ENCODE measurements around the gene KRTAP9-1. TPM values are rescaled to one million over a fixed set of nuclear protein-coding genes. Genes with fewer than 3 reads are reported as not detected.
A peak's percentile ranks its signal among the peaks of the same experiment; 100 is the strongest.
"Not testable (repeated sequence)": the region's sequence is repeated elsewhere in the genome, so short reads cannot be mapped to it uniquely, and the experiment has no call there.

Gene KRTAP9-1, protein sequence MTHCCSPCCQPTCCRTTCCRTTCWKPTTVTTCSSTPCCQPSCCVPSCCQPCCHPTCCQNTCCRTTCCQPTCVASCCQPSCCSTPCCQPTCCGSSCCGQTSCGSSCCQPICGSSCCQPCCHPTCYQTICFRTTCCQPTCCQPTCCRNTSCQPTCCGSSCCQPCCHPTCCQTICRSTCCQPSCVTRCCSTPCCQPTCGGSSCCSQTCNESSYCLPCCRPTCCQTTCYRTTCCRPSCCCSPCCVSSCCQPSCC
- polyA plus RNA-seq (2013): not detected in 2 replicates

DNA sequence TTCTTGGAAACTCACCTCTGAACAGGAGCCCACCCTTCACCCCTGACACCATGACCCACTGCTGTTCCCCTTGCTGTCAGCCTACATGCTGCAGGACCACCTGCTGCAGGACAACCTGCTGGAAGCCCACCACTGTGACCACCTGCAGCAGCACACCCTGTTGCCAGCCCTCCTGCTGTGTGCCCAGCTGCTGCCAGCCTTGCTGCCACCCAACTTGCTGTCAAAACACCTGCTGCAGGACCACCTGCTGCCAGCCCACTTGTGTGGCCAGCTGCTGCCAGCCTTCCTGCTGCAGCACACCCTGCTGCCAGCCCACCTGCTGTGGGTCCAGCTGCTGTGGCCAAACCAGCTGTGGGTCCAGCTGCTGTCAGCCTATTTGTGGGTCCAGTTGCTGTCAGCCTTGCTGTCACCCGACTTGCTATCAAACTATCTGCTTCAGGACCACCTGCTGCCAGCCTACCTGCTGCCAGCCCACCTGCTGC is at the start of gene KRTAP9-1:
Gene KRTAP9-1, plus strand, starts transcription at position 51 of the 482 bp plus-strand sequence. Its CDS starts 0 bp downstream, at position 51.
- not testable (repeated sequence) for H3K4ac ChIP-seq (ENCODE audit: low read depth, low read length); H3K27me3 ChIP-seq (ENCODE audit: insufficient read depth, low read length); H4K91ac ChIP-seq (ENCODE audit: low read depth, low read length); H3K4me1 ChIP-seq (ENCODE audit: control insufficient read depth in 1 of 2, insufficient read depth in 2 of 2, low read length in 2 of 2); H3K9me3 ChIP-seq (ENCODE audit: insufficient read depth, low read depth, low read length); DNase-seq; H3K14ac ChIP-seq (ENCODE audit: low read length); H3K23ac ChIP-seq (ENCODE audit: low read length); H4K12ac ChIP-seq (ENCODE audit: low read depth, low read length); H3K36me3 ChIP-seq (ENCODE audit: control insufficient read depth in 1 of 2, insufficient read depth in 2 of 2, low read length in 2 of 2); H3K18ac ChIP-seq (ENCODE audit: low read length); H3K79me1 ChIP-seq (ENCODE audit: low read length); H2BK12ac ChIP-seq (ENCODE audit: low read length); H3K9ac ChIP-seq (ENCODE audit: low read length); H2AK5ac ChIP-seq (ENCODE audit: low read length); H2BK5ac ChIP-seq (ENCODE audit: low read depth, low read length, poor library complexity); H3K79me2 ChIP-seq (ENCODE audit: control insufficient read depth, insufficient read depth, low read length, poor library complexity); H2BK120ac ChIP-seq (ENCODE audit: insufficient read depth, low read length, poor library complexity); H4K8ac ChIP-seq (ENCODE audit: low read depth, low read length); H3K4me2 ChIP-seq (ENCODE audit: low read length); H3K4me3 ChIP-seq (ENCODE audit: low read depth, low read length); H2AFZ ChIP-seq (ENCODE audit: insufficient read depth, low read length, poor library complexity); H3K27ac ChIP-seq (ENCODE audit: low read depth, low read length)
- WGBS (ENCODE audit: extremely low coverage, insufficient coverage, insufficient read length): no CpG with 5 or more reads among the region's 1 CpG

DNA sequence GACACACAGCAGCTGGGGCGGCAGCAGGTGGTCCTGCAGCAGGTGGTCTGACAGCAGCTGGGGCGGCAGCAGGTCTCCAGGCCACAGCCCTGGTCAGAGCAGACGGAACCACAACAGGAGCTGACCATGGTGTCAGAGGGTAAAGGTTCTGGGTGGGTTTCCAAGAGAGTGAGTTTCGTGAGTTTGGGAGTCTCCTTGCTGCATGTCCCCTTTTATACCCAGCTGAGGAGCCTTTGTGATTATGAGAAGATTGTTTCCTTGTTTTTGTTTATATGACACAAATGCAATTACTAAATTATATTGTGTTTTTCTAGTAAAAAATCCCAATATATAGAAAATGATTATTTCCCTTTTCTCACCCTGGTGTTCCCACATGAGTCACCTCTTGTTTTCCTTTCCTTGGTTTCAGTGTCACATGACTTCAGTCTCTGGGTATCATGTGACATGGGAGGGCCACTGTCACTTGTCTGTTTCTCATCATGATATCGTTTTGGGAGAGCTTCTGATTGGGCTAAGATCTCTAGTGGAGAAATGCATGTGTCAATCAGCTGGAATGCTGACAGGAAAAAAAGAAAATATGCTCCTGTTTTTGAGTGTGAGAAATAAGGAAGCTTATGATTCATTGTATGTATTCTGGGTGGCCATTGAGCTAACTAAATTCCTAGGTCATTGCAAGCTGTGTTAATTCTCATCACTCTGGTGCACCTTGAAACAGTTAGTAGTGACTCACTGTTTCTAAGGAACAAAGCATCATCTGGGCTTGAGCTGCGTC is 49.1 kb upstream of the KRTAP9-1 start, which contains the start of gene KRTAP4-6:
Gene KRTAP4-6, minus strand, starts transcription at position 185 of the 772 bp plus-strand sequence. Its CDS starts 57 bp downstream, at position 128.
- no peak within 1 kb of the TSS for H3K14ac ChIP-seq (ENCODE audit: low read length)
- no peaks in the 10 kb centered on the region for H3K79me1 ChIP-seq (ENCODE audit: low read length)
- no peak within 1 kb of the TSS for H2AK5ac ChIP-seq (ENCODE audit: low read length)
- DNase-seq: peak; percentile 73 to 90
- H2AFZ ChIP-seq (ENCODE audit: insufficient read depth, low read length, poor library complexity): no peak within 1 kb of the TSS
- no CpG with 5 or more reads among the region's 6 CpGs for WGBS (ENCODE audit: extremely low coverage, insufficient coverage, insufficient read length)
- H4K91ac ChIP-seq (ENCODE audit: low read depth, low read length): no peak within 1 kb of the TSS
- no peak within 1 kb of the TSS for H4K12ac ChIP-seq (ENCODE audit: low read depth, low read length)
- H2BK12ac ChIP-seq (ENCODE audit: low read length): no peak within 1 kb of the TSS
- no peak within 1 kb of the TSS for H3K9ac ChIP-seq (ENCODE audit: low read length)
- peak within 1 kb of the TSS; percentile 53 for H3K4me3 ChIP-seq (ENCODE audit: low read depth, low read length)
- H3K27ac ChIP-seq (ENCODE audit: low read depth, low read length): no peak within 1 kb of the TSS
- H3K18ac ChIP-seq (ENCODE audit: low read length): no peak within 1 kb of the TSS
- no peak within 1 kb of the TSS for H3K4ac ChIP-seq (ENCODE audit: low read depth, low read length)
- peaks cover 7% of the 10 kb centered on the region for H3K9me3 ChIP-seq (ENCODE audit: insufficient read depth, low read depth, low read length)
- H3K27me3 ChIP-seq (ENCODE audit: insufficient read depth, low read length): no peaks in the 10 kb centered on the region
- no peak within 1 kb of the TSS for H4K8ac ChIP-seq (ENCODE audit: low read depth, low read length)
- no peak within 1 kb of the TSS for H2BK120ac ChIP-seq (ENCODE audit: insufficient read depth, low read length, poor library complexity)
- no peak within 1 kb of the TSS for H3K23ac ChIP-seq (ENCODE audit: low read length)
- H3K4me2 ChIP-seq (ENCODE audit: low read length): no peak within 1 kb of the TSS
- no peaks in the 10 kb centered on the region for H3K79me2 ChIP-seq (ENCODE audit: control insufficient read depth, insufficient read depth, low read length, poor library complexity)
- H2BK5ac ChIP-seq (ENCODE audit: low read depth, low read length, poor library complexity): no peak within 1 kb of the TSS
- H3K4me1 ChIP-seq (ENCODE audit: control insufficient read depth in 1 of 2, insufficient read depth in 2 of 2, low read length in 2 of 2): no peaks in the 10 kb centered on the region
- no peaks in the 10 kb centered on the region for H3K36me3 ChIP-seq (ENCODE audit: control insufficient read depth in 1 of 2, insufficient read depth in 2 of 2, low read length in 2 of 2)

DNA sequence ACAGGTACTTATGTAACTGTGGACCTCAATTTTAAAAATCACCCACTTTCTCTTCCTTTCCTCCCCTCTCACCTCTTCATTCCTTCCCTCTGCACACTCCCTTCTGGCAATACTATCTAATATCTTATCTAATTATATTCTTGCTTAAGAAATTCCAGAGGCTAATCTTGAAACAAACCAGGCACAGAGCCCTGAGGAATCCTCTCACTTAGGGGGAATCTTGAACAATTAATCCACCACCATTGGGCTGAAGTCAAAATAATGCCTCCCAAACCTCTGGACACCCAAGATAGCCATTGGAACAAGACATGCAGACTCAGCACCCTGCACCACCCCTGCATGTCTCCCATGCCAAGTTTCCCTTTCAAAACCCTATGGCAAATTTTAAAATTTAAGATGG is 48.3 kb upstream of the KRTAP9-1 start:
- Histone ChIP-seq H3K27me3 (ENCODE audit: insufficient read depth, low read length) (no peaks in the 10 kb centered on the region), H2BK5ac (ENCODE audit: low read depth, low read length, poor library complexity) (no peak overlapping the region), H3K4me2 (ENCODE audit: low read length) (no peak overlapping the region), H4K91ac (ENCODE audit: low read depth, low read length) (no peak overlapping the region), H3K23ac (ENCODE audit: low read length) (no peak overlapping the region), H3K79me1 (ENCODE audit: low read length) (no peaks in the 10 kb centered on the region), H2BK120ac (ENCODE audit: insufficient read depth, low read length, poor library complexity) (no peak overlapping the region), H3K14ac (ENCODE audit: low read length) (no peak overlapping the region), H3K4me1 (ENCODE audit: control insufficient read depth in 1 of 2, insufficient read depth in 2 of 2, low read length in 2 of 2) (no peaks in the 10 kb centered on the region), H3K9me3 (ENCODE audit: insufficient read depth, low read depth, low read length) (peaks cover 7% of the 10 kb centered on the region), H3K27ac (ENCODE audit: low read depth, low read length) (no peak overlapping the region), H3K79me2 (ENCODE audit: control insufficient read depth, insufficient read depth, low read length, poor library complexity) (no peaks in the 10 kb centered on the region), H2AK5ac (ENCODE audit: low read length) (no peak overlapping the region), H3K4me3 (ENCODE audit: low read depth, low read length) (no peak overlapping the region), H2BK12ac (ENCODE audit: low read length) (no peak overlapping the region), H3K36me3 (ENCODE audit: control insufficient read depth in 1 of 2, insufficient read depth in 2 of 2, low read length in 2 of 2) (no peaks in the 10 kb centered on the region), H4K12ac (ENCODE audit: low read depth, low read length) (no peak overlapping the region), H2AFZ (ENCODE audit: insufficient read depth, low read length, poor library complexity) (no peak overlapping the region), H3K4ac (ENCODE audit: low read depth, low read length) (no peak overlapping the region), H3K18ac (ENCODE audit: low read length) (no peak overlapping the region), H3K9ac (ENCODE audit: low read length) (no peak overlapping the region), H4K8ac (ENCODE audit: low read depth, low read length) (no peak overlapping the region)
- peak in 1 of 2 donors; percentile 34 for DNase-seq

DNA sequence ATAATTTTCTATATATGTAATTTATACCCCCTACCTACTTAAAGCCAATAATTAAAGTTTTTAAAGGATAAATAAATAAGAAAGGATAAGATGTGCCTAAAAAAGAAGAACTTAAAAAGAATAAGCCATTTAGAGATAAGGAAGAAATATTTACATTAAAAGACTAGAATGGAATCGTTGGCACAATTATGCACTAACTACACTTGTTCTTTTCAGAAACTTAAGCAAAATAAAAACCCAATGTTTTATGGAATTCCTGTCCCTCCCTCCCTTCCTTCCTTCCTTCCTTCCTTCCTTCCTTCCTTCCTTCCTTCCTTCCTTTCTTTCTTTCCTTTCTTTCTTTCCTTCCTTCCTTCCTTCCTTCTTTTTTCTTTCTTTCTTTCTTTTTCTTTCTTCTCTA is 44.8 kb upstream of the KRTAP9-1 start:
- Histone ChIP-seq H3K4me3 (ENCODE audit: low read depth, low read length) (no peak overlapping the region), H3K27me3 (ENCODE audit: insufficient read depth, low read length) (no peaks in the 10 kb centered on the region), H3K4me1 (ENCODE audit: control insufficient read depth in 1 of 2, insufficient read depth in 2 of 2, low read length in 2 of 2) (no peaks in the 10 kb centered on the region), H3K4me2 (ENCODE audit: low read length) (no peak overlapping the region), H2BK5ac (ENCODE audit: low read depth, low read length, poor library complexity) (no peak overlapping the region), H3K36me3 (ENCODE audit: control insufficient read depth in 1 of 2, insufficient read depth in 2 of 2, low read length in 2 of 2) (no peaks in the 10 kb centered on the region), H3K23ac (ENCODE audit: low read length) (no peak overlapping the region), H3K79me2 (ENCODE audit: control insufficient read depth, insufficient read depth, low read length, poor library complexity) (no peaks in the 10 kb centered on the region), H2AK5ac (ENCODE audit: low read length) (no peak overlapping the region), H4K91ac (ENCODE audit: low read depth, low read length) (no peak overlapping the region), H2BK12ac (ENCODE audit: low read length) (no peak overlapping the region), H3K14ac (ENCODE audit: low read length) (no peak overlapping the region), H4K12ac (ENCODE audit: low read depth, low read length) (no peak overlapping the region), H2AFZ (ENCODE audit: insufficient read depth, low read length, poor library complexity) (no peak overlapping the region), H3K79me1 (ENCODE audit: low read length) (no peaks in the 10 kb centered on the region), H3K18ac (ENCODE audit: low read length) (no peak overlapping the region), H3K27ac (ENCODE audit: low read depth, low read length) (no peak overlapping the region), H2BK120ac (ENCODE audit: insufficient read depth, low read length, poor library complexity) (no peak overlapping the region), H3K9ac (ENCODE audit: low read length) (no peak overlapping the region), H3K9me3 (ENCODE audit: insufficient read depth, low read depth, low read length) (peaks cover 5% of the 10 kb centered on the region), H3K4ac (ENCODE audit: low read depth, low read length) (no peak overlapping the region), H4K8ac (ENCODE audit: low read depth, low read length) (no peak overlapping the region)
- no peak for DNase-seq
- WGBS (ENCODE audit: extremely low coverage, insufficient coverage, insufficient read length): no CpG with 5 or more reads among the region's 1 CpG
